Endothelial cell of hepatic sinusoid (primary cell): ENCODE measurements around the gene HYDIN.
"Not testable (repeated sequence)": the region's sequence is repeated elsewhere in the genome, so short reads cannot be mapped to it uniquely, and the experiment has no call there.

Source experiments
- in situ Hi-C: cut with HindIII; loops from 2 replicates; pipeline ENCODE4 v1.10.0; 2017; ENCODE audit warnings: low sequenced_read_pairs

Gene HYDIN

DNA sequence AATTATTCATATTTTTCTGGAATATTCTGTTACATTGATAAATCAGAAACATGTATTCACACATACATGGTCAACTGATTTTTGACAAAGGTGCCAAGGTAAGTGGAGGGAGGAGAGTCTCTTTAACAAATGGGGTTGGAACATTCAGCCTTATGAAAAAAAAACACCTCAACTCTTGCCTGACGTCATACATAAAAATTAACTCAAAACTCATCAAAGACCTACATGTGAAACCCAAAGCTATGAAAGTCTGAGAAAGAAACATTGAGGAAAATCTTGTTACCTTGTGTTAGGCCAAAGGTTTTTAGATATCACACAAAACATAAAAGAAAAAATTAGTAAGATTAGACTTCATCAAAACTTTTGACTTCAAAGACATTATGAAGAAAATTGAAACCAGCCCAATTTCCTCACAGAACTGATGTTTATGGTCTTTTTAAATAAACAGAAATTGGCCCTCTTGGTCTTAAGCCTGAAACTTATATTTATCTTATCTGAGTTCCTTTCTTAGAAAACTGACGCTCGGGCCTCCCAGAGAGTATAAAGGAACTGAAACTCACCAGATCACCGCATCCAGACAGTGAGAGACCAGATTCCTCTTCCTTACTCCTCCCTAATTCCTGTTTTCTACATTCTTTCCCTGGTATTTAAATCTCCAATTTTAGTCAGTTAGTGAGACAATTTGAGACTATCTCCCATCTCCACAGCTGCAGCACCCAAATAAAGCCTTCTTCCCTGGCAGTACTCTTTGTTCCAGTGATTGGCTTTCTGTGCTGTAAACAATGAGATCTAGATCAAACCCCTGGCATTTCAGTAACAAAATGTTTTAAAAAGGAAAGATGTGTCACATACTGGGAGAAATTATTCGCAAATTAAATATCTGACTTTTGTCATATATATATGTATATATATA lies 4.0 kb downstream of the HYDIN start:
- in situ Hi-C loops = no loop called here

DNA sequence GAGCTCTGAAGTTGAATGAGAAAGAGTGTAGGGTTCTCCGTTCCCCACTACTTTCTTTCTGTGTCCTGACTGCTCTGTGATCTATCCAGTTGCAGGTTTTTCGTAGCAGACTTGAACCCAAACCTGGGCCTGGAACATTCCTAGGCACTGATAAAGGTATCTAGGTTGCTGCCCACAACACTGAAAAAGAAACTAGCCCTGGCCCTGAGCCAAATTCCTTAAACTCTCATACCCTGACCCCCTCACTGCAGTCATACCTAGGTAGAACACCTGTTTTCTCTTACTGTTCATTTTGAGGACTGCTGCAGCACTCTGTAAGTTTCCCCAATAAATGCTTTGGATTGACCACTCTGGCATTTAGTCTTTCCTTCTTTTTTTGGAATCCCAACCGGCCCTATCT lies 5.4 kb downstream of the HYDIN start:
- in situ Hi-C loops = no loop called here

DNA sequence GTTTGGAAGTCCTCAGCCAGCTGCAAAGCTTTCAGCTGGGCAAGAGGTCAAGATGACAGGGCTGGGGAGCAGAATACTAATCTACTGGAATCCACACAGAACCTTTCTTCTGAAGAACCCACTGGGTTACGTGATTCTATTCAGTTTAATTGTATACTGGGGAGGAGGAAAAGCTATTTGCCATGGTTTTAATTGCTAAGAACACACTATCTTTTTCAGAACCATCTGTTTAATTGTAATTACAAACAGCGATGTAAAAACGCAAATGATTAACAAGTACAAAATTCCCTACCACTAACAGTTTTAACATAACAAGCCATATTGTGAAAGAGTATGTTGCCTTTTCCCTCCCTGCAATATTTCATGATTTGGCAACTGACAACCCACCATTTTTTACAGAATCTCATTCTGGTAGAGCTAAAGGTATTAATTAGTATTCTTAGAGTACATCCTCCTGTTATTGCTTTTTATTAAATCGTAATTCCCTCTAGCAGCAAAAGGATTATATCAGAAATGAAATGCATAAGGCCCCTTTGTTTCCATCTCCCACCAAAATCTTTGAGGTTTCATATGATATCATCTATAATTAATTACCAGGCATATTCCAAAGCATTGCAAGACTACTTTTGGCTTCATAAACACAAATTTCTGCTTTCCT lies 12.1 kb downstream of the HYDIN start:
- in situ Hi-C loops = no loop called here

DNA sequence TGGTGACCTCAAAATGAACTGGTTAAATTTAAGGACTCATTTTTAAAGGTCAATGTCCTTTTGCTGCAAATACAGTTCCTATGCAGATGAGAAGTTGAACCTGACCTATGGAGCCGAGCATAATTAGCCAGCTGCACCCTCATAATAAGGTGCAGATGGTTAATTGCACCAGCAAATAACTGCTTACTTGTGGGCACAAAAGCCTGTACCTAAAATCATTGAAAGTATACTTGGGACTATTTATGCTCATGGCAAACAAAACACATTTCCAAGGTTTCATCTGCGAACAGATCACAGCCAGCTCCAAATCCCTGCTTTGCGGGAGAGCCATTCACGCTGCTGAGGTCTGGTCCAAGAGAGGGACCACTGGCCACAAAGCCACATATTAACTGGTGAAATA lies 13.0 kb downstream of the HYDIN start:
- in situ Hi-C loops = no loop called here

DNA sequence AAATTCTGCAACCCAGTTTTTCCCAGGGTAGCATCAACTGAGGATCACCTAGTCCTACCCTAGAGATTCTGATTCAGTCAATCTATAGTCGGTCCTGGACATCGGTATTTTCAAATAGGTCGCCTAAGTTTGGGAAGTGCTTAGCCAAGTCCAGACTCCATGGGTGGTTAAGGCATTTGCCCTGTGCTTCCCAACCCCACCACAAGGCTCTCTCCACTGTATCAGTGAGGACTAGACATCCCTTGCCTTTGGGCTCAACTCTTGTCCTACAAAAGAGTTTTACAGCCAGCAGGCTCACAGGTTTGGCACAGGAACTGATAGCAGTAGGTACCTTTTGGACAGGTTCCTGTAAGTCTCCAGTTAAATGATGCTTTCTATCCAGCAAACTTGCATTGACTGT lies 13.8 kb downstream of the HYDIN start:
- in situ Hi-C loops = no loop called here

DNA sequence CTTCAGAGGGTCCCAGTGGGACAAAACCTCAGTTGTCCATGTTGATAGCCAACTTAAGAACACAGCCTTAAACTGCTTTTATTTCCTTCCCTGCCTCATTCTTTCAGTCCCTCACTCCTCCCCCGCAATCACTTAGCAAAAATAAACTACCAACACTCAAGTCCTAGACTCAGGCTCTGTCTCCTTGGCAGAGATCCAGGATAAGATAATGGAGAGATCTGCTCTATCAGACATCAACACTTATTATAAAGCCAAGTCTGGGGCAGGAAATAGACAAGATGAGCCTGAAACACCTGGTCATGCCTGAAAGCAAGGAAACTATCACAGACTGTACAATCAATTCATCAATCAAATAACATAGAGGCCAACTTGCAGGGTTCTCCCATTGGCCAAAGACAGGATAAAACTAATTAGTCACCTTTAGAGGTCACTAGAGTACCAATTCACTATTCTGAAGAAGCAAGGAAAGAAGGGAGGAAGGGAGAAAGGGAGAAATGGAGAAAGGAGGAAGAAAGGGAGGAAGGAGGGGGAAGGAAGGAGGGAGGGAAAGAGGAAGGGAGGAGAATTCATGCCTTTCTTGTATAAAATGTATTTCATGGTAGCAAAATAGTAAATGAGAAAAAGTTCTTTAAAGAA lies 15.7 kb downstream of the HYDIN start:
- in situ Hi-C loops = no loop called here

DNA sequence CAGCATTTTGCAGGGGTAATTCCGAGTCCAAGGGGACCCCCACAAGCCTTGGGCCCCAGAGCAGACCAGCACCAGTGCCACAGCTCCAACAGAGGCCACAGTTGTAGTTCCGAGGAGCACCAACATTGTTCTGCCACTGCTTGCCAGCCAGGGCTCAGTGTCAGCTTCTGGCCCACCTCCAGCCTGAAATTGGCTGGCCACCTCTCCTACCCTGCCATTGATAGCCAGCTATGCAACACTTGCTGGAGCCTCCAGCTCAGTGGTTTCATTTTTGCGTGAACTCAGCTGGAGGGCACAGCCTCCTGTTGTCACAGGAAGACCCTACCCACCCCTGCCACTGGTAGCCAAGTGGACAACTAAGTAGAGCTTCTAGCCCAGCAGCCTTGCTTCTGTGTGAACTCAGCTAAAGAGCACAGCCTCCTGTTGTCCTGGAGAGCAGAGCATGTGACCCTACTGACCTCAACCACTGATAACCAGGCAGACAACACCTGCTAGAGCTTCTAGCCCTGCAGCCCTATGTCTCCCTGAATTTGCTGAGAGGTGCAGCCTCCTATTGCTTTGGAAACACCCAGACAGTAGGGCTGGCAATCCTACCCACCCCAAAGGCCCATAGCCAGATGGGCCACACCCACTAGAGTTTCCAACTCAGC lies 24.9 kb downstream of the HYDIN start:
- in situ Hi-C loops = no loop called here

DNA sequence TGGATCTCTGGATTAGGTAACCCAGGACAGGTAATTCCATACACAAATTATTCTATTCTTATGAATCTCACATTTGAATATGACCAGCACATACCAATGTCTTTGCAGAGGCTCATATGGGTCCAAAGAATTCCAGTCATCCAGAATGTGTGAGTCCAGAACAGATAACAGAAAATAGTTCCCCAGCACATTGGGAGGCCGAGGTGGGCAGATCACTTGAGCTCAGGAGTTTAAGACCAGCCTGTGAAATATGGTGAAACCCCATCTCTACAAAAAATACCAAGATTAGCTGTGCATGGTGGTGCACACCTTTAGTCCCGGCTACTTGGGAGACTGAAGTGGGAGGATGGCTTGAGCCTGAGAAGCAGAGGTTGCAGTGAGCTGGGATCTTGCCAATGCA lies 26.9 kb downstream of the HYDIN start:
- in situ Hi-C loops = no loop called here

DNA sequence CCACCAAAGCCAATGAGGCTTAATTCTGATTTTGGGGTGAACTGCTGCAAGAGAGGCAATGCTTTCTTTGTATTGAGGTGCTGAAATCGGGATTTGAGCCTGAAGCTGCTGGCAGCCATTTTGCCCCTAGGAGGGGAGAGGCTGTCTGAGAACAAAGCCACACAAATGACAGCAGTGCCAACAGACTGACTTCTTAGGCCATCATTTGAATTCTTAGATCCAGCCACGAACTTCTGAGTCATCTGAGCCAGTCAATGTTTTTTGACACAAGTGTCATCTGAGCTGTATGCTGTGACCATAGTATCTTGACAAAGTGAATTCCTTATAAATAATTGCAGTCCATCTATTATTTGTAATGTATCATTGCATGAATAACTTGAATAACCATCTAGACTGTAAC lies 29.0 kb downstream of the HYDIN start:
- in situ Hi-C loops = no loop called here

DNA sequence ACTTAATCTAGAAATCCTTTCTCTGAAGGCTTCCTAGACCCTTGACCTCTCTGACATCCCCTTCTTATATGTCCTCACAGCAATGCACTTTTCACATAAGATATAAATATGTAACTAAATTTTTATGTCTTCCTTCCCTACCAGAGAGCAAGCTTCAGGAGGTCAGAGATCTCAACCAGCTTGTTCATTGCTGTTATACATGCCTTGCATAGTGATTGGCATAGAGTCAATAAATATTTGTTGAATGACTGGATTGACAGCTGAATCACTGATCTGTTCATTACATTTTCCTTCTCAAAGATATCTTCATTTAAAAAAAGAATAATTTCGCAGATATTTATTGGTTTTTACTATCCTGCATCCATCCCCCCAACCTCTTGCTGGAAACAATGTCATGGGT lies 29.5 kb downstream of the HYDIN start:
- in situ Hi-C loops = no loop called here

DNA sequence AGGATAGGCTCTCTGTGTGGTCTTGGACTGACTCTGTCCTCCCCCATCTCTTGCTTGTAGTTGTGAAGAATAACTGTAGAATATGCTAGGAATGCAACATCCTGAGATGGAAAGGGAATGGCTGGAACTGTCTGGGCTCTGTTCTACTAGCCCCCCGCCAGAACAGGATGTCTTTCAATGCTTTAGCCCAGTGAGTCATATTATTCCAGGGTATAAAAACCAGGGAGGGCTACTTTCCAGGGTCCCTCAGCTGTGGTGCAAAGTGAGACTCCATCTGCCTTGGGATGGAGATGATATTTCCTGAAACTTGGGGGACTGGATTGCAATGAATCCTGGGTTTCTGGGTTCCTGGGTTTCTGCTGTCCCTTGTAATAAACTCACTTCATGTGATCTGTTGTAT lies 32.1 kb downstream of the HYDIN start:
- in situ Hi-C loops = no loop called here

DNA sequence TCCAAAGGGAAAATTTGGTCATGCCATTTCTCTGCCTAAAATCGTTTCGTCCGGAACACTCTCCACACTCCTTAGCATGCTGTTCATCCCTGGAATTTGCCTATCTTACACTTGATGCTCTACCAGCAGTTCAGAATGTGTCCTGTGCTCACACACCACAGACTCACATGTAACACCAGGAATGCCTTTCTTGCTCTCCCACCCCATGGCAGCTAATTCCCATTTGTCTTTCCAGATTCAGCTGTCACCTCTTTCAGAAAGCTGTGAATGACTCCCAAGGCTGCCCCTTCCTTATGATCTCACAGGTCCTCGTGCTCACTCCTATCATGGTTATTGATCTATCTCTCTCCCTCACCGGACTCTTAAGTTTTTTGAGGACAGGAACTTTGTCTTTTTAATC lies 38.1 kb downstream of the HYDIN start:
- in situ Hi-C loops = no loop called here

DNA sequence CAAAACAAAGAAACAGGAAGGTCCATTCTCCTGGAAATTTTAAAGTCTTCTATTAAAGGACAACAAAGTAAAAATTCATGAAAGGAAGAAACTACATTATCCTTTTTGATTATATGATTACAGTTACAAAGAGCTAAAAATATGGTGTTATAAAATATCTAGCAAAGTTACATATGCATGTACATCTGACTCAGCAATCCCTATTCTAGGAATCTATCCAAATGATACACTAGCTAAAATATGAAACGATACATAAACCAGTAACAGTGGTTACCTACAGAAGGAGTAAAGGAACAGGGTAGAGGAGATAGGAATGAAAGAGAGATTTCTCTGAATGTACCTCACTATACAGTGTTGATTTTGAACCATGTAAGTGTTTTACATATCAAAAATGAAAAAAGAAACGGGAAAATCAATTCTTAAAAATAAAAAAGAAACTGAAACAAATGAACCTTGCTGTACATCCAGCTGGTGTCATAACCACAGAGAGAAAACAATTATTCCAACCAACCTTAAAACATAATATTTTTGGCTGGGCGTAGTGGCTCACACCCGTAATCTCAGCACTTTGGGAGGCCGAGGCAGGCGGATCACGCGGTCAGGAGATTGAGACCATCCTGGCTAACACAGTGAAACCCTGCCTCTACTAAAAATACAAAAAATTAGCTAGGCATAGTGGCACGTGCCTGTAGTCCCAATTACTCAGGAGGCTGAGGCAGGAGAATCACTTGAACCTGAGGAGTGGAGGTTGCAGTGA lies 41.4 kb downstream of the HYDIN start:
- in situ Hi-C loops = no loop called here

DNA sequence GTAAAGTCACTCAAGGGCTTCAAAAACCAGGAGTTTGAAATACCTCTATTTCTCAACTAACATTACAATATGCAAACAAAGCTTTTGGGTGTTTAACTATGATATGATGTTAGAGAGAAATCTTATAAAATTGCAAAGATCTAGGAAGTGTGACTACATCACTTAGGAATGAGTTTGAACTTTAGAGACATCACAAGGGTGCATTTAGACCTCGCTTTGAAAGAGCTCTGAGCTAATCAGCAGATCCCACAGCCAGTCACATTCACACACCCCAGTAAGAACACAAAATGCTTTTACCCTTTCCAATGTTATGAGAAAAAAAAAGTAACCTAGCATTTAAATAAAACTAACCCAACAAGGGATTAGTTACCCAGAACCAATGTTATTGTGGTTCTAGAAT lies 45.2 kb downstream of the HYDIN start:
- in situ Hi-C loops = no loop called here

DNA sequence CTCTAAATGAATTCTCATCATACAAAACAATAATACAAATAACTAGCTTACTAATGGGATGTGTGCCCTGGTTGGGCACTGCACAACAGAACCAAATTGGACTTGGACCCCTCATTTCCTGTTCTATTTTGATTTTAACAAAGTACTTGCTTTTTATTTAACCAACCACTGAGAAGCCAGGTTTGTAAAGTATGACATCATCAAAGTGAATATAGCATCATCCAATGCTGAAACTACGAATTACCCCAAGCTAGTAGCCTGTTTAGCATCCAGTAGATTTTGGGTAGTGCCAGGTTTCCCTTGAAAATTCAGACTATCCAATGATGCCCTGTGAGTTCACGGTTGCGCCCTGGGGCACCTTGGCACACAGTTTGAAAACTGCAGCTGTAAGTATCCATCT lies 51.0 kb downstream of the HYDIN start:
- in situ Hi-C loops = no loop called here

DNA sequence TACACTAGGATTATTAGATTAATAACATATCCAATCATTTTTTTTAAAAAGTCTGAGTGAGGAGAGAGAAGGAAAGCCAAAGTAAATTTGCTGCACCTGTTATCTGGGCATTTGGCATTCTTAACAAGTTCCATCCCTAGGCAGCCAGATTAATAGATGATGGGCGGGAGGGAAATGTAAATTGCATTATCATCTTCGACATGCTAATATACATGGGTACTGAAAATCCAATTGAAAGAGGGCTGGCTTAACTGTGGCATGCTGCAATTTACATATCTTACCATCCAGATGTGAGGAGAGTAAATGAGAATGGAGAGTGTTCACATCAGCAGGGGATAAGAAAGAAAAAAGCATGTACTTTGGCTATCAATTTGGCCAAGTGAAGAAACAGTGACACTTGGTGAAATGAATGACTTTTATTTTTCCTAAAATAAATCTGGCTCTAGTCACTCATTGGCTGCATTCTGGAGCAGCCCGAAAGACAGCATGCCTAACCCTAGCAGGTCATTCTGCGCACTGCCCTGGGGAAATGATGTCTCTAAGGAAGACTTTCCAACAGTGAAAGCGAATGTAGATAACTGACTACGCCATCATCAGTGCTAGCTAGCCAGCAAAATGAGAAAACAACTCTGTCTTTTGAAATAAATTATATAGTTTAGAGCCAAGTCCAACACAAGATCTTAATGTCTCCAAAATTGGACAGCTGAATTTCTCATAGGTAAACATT lies 57.9 kb downstream of the HYDIN start:
- in situ Hi-C loops = no loop called here

DNA sequence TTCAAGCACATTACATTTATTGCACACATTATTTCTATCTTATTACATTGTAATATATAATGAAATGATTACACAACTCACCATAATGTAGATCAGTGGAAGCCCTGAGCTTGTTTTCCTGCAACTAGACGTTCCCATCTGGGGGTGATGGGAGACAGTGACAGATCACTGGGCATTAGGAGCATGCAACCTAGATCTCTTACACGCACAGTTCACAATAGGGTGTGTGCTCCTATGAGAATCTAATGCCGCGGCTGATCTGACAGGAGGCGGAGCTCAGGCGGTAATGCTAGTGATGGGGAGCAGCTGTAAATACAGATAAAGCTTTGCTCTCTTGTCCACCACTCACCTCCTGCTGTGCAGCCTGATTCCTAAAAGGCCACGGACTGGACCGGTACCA lies 69.5 kb downstream of the HYDIN start:
- in situ Hi-C loops = not testable (repeated sequence)

DNA sequence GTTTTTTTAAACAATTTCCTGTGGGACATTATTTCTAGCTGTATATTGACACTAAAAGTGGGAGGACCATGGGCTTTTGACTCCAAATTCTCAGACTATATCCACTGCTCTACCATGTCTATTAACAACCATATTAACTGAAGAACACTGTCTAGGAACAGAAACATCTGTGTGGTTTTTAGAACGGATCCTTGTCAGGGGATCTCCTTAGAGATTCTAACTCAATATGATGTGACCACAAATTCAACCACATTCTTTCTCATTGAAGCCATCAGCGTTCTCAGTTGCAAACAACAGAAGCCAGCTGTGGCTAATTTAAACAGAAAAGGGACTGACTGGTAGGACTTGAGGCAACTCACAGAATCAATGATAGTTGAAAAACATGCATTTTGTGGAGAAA lies 73.2 kb downstream of the HYDIN start:
- in situ Hi-C loops = not testable (repeated sequence)

DNA sequence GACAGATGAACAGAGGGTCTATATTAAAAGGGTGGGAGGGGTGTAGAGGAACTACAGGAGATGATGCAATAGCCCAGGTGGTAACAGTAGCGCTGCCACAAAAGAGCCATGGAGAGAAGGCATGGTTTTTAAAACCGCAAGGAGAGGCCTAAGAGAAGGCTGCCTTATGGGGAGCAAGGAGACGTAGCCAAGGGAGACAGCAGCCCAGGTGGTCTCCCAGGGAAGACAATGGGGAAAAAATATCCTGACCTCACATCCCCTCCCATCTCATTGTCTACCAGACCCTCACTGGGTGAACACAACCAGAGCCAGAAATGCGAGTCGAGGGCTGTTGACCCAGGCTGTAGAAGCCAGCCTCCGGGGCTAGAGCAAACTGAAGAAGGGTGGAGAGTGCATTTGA lies 77.2 kb downstream of the HYDIN start:
- in situ Hi-C loops = not testable (repeated sequence)

DNA sequence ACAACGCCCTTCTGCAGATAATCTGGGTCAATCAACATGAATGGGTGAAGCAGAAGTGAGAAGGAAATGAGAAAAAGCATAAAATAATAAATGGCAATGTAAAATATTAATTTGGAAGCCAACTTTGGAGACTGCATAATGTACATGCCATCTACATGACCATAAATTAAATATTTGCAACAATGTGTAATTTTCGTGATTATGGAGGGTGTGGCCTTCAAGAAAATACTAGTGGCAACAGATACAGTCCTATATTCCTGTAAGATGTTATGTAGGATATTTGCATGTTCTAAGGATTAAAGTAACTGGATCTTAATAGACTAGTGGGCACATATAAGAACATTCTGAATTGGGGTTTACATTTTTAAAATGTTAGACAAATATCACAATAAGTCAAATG lies 78.9 kb downstream of the HYDIN start:
- in situ Hi-C loops = not testable (repeated sequence)
